H9 (cell line): ENCODE results near the gene ILK. TPM values are rescaled to one million over a fixed set of nuclear protein-coding genes. Genes with fewer than 3 reads are reported as not detected.

Experiments used
- DNase-seq: peaks from one replicate; pipeline ENCODE4 v3.0.0-alpha.2; 2017
- H2AFZ ChIP-seq: one replicate; pipeline ENCODE4 v1.6.1; 2013; ENCODE audit warnings: mild to moderate bottlenecking, low read length, control low read depth, moderate library complexity
- H2AK5ac ChIP-seq: 2 replicates; pipeline ENCODE4 v1.6.1; 2013; ENCODE audit warnings: low read length, control low read depth, mixed read lengths; ENCODE audit not compliant: insufficient read length
- H2BK120ac ChIP-seq: one replicate; pipeline ENCODE4 v1.6.1; 2013; ENCODE audit warnings: low read depth, mild to moderate bottlenecking, low read length, control low read depth, inconsistent platforms; ENCODE audit not compliant: poor library complexity, severe bottlenecking
- H2BK12ac ChIP-seq: 2 replicates; pipeline ENCODE4 v1.6.1; 2013; ENCODE audit warnings: low read length, control low read depth, mixed read lengths, low read depth; ENCODE audit not compliant: insufficient read length
- H2BK15ac ChIP-seq: 2 replicates; pipeline ENCODE4 v1.6.1; 2013; ENCODE audit warnings: low read depth, low read length, control low read depth
- H2BK20ac ChIP-seq: one replicate; pipeline ENCODE4 v1.6.1; 2013; ENCODE audit warnings: low read depth, mild to moderate bottlenecking, low read length, control low read depth, inconsistent platforms; ENCODE audit not compliant: poor library complexity, severe bottlenecking
- H2BK5ac ChIP-seq: 2 replicates; pipeline ENCODE4 v1.6.1; 2013; ENCODE audit warnings: low read length, control low read depth, mixed read lengths; ENCODE audit not compliant: insufficient read length
- H3K14ac ChIP-seq: 2 replicates; pipeline ENCODE4 v1.6.1; 2013; ENCODE audit warnings: low read length, control low read depth; ENCODE audit not compliant: insufficient read depth
- H3K18ac ChIP-seq: 2 replicates; pipeline ENCODE4 v1.6.1; 2013; ENCODE audit warnings: low read depth, mild to moderate bottlenecking, mixed read lengths, low read length, control low read depth; ENCODE audit not compliant: insufficient read length
- H3K23ac ChIP-seq: 2 replicates; pipeline ENCODE4 v1.6.1; 2013; ENCODE audit warnings: low read length, control low read depth, mixed read lengths, low read depth; ENCODE audit not compliant: insufficient read length
- H3K23me2 ChIP-seq: 2 replicates; pipeline ENCODE4 v1.6.1; 2013; ENCODE audit warnings: low read depth, mild to moderate bottlenecking, mixed read lengths, low read length, control low read depth; ENCODE audit not compliant: insufficient read length, poor library complexity, severe bottlenecking
- H3K27ac ChIP-seq: 2 replicates; pipeline ENCODE4 v1.5.1; 2013; ENCODE audit warnings: low read length, control low read depth, mixed read lengths, low read depth; ENCODE audit not compliant: insufficient read length
- H3K27me3 ChIP-seq: 2 replicates; pipeline ENCODE4 v1.6.1; 2013; ENCODE audit warnings: low read length, control low read depth, inconsistent platforms; ENCODE audit not compliant: insufficient read depth
- H3K4ac ChIP-seq: 2 replicates; pipeline ENCODE4 v1.6.1; 2013; ENCODE audit warnings: low read depth, mild to moderate bottlenecking, control low read depth, inconsistent platforms, low read length, moderate library complexity
- H3K4me1 ChIP-seq: 2 replicates; pipeline ENCODE4 v1.6.1; 2013; ENCODE audit warnings: low read length, control low read depth, inconsistent platforms; ENCODE audit not compliant: insufficient read depth
- H3K4me2 ChIP-seq: 2 replicates; pipeline ENCODE4 v1.6.1; 2013; ENCODE audit warnings: low read length, control low read depth, mixed read lengths; ENCODE audit not compliant: insufficient read length, insufficient read depth
- H3K56ac ChIP-seq: 2 replicates; pipeline ENCODE4 v1.6.1; 2013; ENCODE audit warnings: low read depth, mild to moderate bottlenecking, mixed read lengths, low read length, control low read depth; ENCODE audit not compliant: insufficient read length
- H3K79me1 ChIP-seq: 2 replicates; pipeline ENCODE4 v1.6.1; 2013; ENCODE audit warnings: low read depth, mild to moderate bottlenecking, moderate library complexity, low read length, control low read depth, inconsistent platforms; ENCODE audit not compliant: insufficient read depth, poor library complexity, severe bottlenecking
- H3K79me2 ChIP-seq: 2 replicates; pipeline ENCODE4 v1.6.1; 2013; ENCODE audit warnings: low read length, control low read depth, inconsistent platforms; ENCODE audit not compliant: insufficient read depth
- H3K9ac ChIP-seq: 2 replicates; pipeline ENCODE4 v1.6.1; 2013; ENCODE audit warnings: low read length, control low read depth, mixed read lengths; ENCODE audit not compliant: insufficient read length; ENCODE audit errors: extremely low read depth
- H3K9me3 ChIP-seq: one replicate; pipeline ENCODE4 v1.6.1; 2013; ENCODE audit warnings: low read depth, low read length, inconsistent platforms; ENCODE audit not compliant: control insufficient read depth
- H3T11ph ChIP-seq: one replicate; pipeline ENCODE4 v1.6.1; 2013; ENCODE audit warnings: mild to moderate bottlenecking, low read length, control low read depth, inconsistent platforms
- H4K20me1 ChIP-seq: one replicate; pipeline ENCODE4 v1.6.1; 2013; ENCODE audit not compliant: control insufficient read depth, insufficient read length, insufficient read depth
- H4K5ac ChIP-seq: 2 replicates; pipeline ENCODE4 v1.6.1; 2013; ENCODE audit warnings: low read depth, mild to moderate bottlenecking, mixed read lengths, low read length, control low read depth; ENCODE audit not compliant: insufficient read length
- H4K8ac ChIP-seq: replicated peaks from 2 replicates; pipeline ENCODE4 v1.6.1; 2013; ENCODE audit warnings: low read length, control low read depth, mixed read lengths, low read depth; ENCODE audit not compliant: insufficient read length
- H4K91ac ChIP-seq: 2 replicates; pipeline ENCODE4 v1.6.1; 2013; ENCODE audit warnings: low read depth, mild to moderate bottlenecking, moderate library complexity, mixed read lengths, low read length, control low read depth; ENCODE audit not compliant: insufficient read length
- H3K27ac Mint-ChIP-seq, 3 experiments: 2 replicates in 2 of 3; 3 replicates in 1 of 3; pipeline ENCODE4 v1.8.0; 2020 to 2021; ENCODE audit warnings: mixed read lengths in 3 of 3, mild to moderate bottlenecking in 1 of 3, moderate library complexity in 1 of 3
- H3K27me3 Mint-ChIP-seq: 2 replicates; pipeline ENCODE4 v1.8.0; 2021; ENCODE audit warnings: low read depth, mild to moderate bottlenecking, moderate library complexity, mixed read lengths
- H3K36me3 Mint-ChIP-seq, 3 experiments: 2 replicates in 2 of 3; 3 replicates in 1 of 3; pipeline ENCODE4 v1.8.0; 2020 to 2021; ENCODE audit warnings: low read depth in 3 of 3, mixed read lengths in 3 of 3; ENCODE audit not compliant: insufficient read depth in 1 of 3
- H3K4me1 Mint-ChIP-seq, 2 experiments: 2 replicates each; pipeline ENCODE4 v1.8.0; 2020; ENCODE audit warnings: mixed read lengths in 2 of 2
- H3K4me3 Mint-ChIP-seq, 2 experiments: 2 replicates in 1 of 2; 3 replicates in 1 of 2; pipeline ENCODE4 v1.8.0; 2020 to 2021; ENCODE audit warnings: mild to moderate bottlenecking in 2 of 2, mixed read lengths in 2 of 2, moderate library complexity in 1 of 2
- H3K9me3 Mint-ChIP-seq, 2 experiments: 2 replicates in 1 of 2; 3 replicates in 1 of 2; pipeline ENCODE4 v1.8.0; 2020; ENCODE audit warnings: mild to moderate bottlenecking in 2 of 2, mixed read lengths in 2 of 2, moderate library complexity in 1 of 2
- WGBS: extraction: QIAGEN DNeasy Blood & Tissue Kit; methylation state at CpG from one replicate; pipeline ENCODE4 v1.1.7; 2013; ENCODE audit warnings: missing lambda C conversion rate, low lambda C conversion rate, mixed read lengths; ENCODE audit not compliant: insufficient read length; ENCODE audit errors: extremely low coverage; 5-methylcytosine and 5-hydroxymethylcytosine counted together
- total RNA-seq: library from RNA; stranded (reverse); gene quantifications from 2 replicates; pipeline ENCODE4 v1.2.1, GENCODE V29; 2021
- TF ChIP-seq, protein P1 (sequence below): fragments of 200-600 bp; sonication (generic); conservative IDR thresholded peaks from 3 replicates; pipeline ENCODE4 v1.8.0; 2021; ENCODE audit warnings: antibody characterized with exemption, mild to moderate bottlenecking

ILK gene
- total RNA-seq, 1 experiment from 2014 or later, result 100 TPM

- Histone ChIP-seq H3K4me2 (no peak overlapping the region), H3K56ac (no peak overlapping the region), H2AFZ (no peak overlapping the region), H3K14ac (no peak overlapping the region; the same call in 1 of the 2 replicates), H3K9ac (no peak overlapping the region), H3K9me3 (no peaks in the 10 kb centered on the region), H4K5ac (no peak overlapping the region), H3K23ac (no peak overlapping the region), H2AK5ac (no peak overlapping the region), H3K4me1 (peaks cover 6% of the 10 kb centered on the region; the same call in 1 of the 2 replicates), H3K23me2 (no peaks in the 10 kb centered on the region), H4K20me1 (no peaks in the 10 kb centered on the region), H3K79me1 (no peaks in the 10 kb centered on the region), H4K91ac (no peak overlapping the region), H3K4ac (no peak overlapping the region), H4K8ac (no peak overlapping the region), H2BK120ac (no peak overlapping the region), H2BK12ac (no peak overlapping the region), H3K79me2 (no peaks in the 10 kb centered on the region), H3K27ac (no peak overlapping the region), H3K18ac (no peak overlapping the region), H2BK15ac (no peak overlapping the region), H3K27me3 (no peaks in the 10 kb centered on the region), H2BK5ac (no peak overlapping the region), H2BK20ac (no peak overlapping the region), H3T11ph (no peak overlapping the region)
- Mint-ChIP-seq H3K4me1 (peaks cover 24 to 25% of the 10 kb centered on the region in 2 experiments), H3K36me3 (no peaks in the 10 kb centered on the region; a peak in 2 of 7 replicates), H3K27ac (peak overlapping the region in 1 of 3 experiments; percentile 69; a peak in 1 of 7 replicates), H3K9me3 (no peaks in the 10 kb centered on the region; a peak in 2 of 5 replicates), H3K4me3 (no peak overlapping the region), H3K27me3 (no peaks in the 10 kb centered on the region)
- DNase-seq, result peak; percentile 73
- WGBS, result no CpG with 5 or more reads among the region's 4 CpGs
- TF ChIP-seq, protein P1, sequence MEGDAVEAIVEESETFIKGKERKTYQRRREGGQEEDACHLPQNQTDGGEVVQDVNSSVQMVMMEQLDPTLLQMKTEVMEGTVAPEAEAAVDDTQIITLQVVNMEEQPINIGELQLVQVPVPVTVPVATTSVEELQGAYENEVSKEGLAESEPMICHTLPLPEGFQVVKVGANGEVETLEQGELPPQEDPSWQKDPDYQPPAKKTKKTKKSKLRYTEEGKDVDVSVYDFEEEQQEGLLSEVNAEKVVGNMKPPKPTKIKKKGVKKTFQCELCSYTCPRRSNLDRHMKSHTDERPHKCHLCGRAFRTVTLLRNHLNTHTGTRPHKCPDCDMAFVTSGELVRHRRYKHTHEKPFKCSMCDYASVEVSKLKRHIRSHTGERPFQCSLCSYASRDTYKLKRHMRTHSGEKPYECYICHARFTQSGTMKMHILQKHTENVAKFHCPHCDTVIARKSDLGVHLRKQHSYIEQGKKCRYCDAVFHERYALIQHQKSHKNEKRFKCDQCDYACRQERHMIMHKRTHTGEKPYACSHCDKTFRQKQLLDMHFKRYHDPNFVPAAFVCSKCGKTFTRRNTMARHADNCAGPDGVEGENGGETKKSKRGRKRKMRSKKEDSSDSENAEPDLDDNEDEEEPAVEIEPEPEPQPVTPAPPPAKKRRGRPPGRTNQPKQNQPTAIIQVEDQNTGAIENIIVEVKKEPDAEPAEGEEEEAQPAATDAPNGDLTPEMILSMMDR, result peak; percentile 61
Observed at GRCh38 chr11:6568191-6568918, 35.2 kb upstream of the ILK start.
